ENCODE measurements around the gene LAG3. TPM values are rescaled to one million over a fixed set of nuclear protein-coding genes. Genes with fewer than 3 reads are reported as not detected.

LAG3 gene
- total RNA-seq, 1 experiment from 2014 or later, result 1.9 TPM

GRCh38 chr12:6724409-6724797 is 47.9 kb upstream of the LAG3 start:
- ChIA-PET CTCF (interaction anchor here (0.6 to 4.0 kb wide), 20 partner anchors 11 to 187 kb away, joined by 3 to 44 read pairs (median 4); partner anchors contain the start of genes MLF2, NOP2, PTMS and SPSB2), POLR2A (interaction anchor here (0.6 to 2.6 kb wide), 24 partner anchors 9 to 389 kb away, joined by 3 to 92 read pairs (median 5); partner anchors contain the start of genes C12orf57, CDCA3, GAPDH and MLF2)
- Mint-ChIP-seq H3K27ac (ENCODE audit: unreplicated experiment) (peak overlapping the region; percentile 80), H3K4me3 (ENCODE audit: unreplicated experiment) (peak overlapping the region; percentile 73), H3K36me3 (ENCODE audit: insufficient read depth, unreplicated experiment) (peaks cover 12% of the 10 kb centered on the region), H3K4me1 (ENCODE audit: low read depth, unreplicated experiment) (peaks cover 11% of the 10 kb centered on the region), H3K27me3 (ENCODE audit: insufficient read depth, unreplicated experiment) (no peaks in the 10 kb centered on the region), H3K9me3 (ENCODE audit: unreplicated experiment) (no peaks in the 10 kb centered on the region)
- Histone ChIP-seq H3K4me3 (ENCODE audit: low read depth, low read length) (peak overlapping the region; percentile 63), H3K9me3 (no peaks in the 10 kb centered on the region), H3K36me3 (ENCODE audit: control insufficient read depth, insufficient read depth, low read length) (no peaks in the 10 kb centered on the region), H3K27me3 (replicated peaks; ENCODE audit: control insufficient read depth, insufficient read depth, low read length) (no peaks in the 10 kb centered on the region), H3K4me1 (peaks cover 11% of the 10 kb centered on the region; the same call in 1 of the 2 replicates)
- intact Hi-C loops (cut with micrococcal nuclease; ENCODE audit: unreplicated experiment), result loop anchor here (1.0 to 5.0 kb wide), 4 partner anchors 29 to 61 kb away; partner anchors contain the start of genes ING4, MLF2 and ZNF384
- DNase-seq, result peak; percentile 61
- TF ChIP-seq CTCF (IDR thresholded peaks at IDR 0.05; ENCODE audit: insufficient read depth in 1 of 2, low read depth in 1 of 2, low read length in 1 of 2, severe bottlenecking in 1 of 2, unreplicated experiment in 1 of 2), result peak in 1 of 2 experiments; percentile 4
- BruUV-seq (replicated peaks), result TSS peak; percentile 78

GRCh38 chr12:6725350-6725749 is 47.0 kb upstream of the LAG3 start:
- Histone ChIP-seq H3K27me3 (replicated peaks; ENCODE audit: control insufficient read depth, insufficient read depth, low read length) (no peaks in the 10 kb centered on the region), H3K4me1 (peaks cover 11% of the 10 kb centered on the region; the same call in 1 of the 2 replicates), H3K36me3 (ENCODE audit: control insufficient read depth, insufficient read depth, low read length) (no peaks in the 10 kb centered on the region), H3K9me3 (no peaks in the 10 kb centered on the region), H3K4me3 (ENCODE audit: low read depth, low read length) (0 out of 2 replicates have a peak overlapping the region, but pooled peaks have one; percentile 9)
- Mint-ChIP-seq H3K9me3 (ENCODE audit: unreplicated experiment) (no peaks in the 10 kb centered on the region), H3K27me3 (ENCODE audit: insufficient read depth, unreplicated experiment) (no peaks in the 10 kb centered on the region), H3K4me3 (ENCODE audit: unreplicated experiment) (peak overlapping the region; percentile 73), H3K27ac (ENCODE audit: unreplicated experiment) (no peak overlapping the region), H3K36me3 (ENCODE audit: insufficient read depth, unreplicated experiment) (peaks cover 18% of the 10 kb centered on the region), H3K4me1 (ENCODE audit: low read depth, unreplicated experiment) (peaks cover 11% of the 10 kb centered on the region)
- CTCF ChIA-PET, result interaction anchor here (0.6 to 4.0 kb wide), 4 partner anchors 28 to 74 kb away, joined by 3 to 44 read pairs (median 16); partner anchors contain the start of genes MLF2 and PTMS
- intact Hi-C loops (cut with micrococcal nuclease; ENCODE audit: unreplicated experiment), result no loop called here
- no peak for TF ChIP-seq CTCF (IDR thresholded peaks at IDR 0.05; ENCODE audit: insufficient read depth in 1 of 2, low read depth in 1 of 2, low read length in 1 of 2, severe bottlenecking in 1 of 2, unreplicated experiment in 1 of 2)
- no peak for DNase-seq
- BruUV-seq (replicated peaks), result no TSS peak
- POLR2A ChIA-PET, result interaction anchor here (2.5 to 2.6 kb wide), 2 partner anchors 28 to 36 kb away, joined by 60 to 92 read pairs; partner anchors contain the start of genes MLF2 and ZNF384

- intact Hi-C loops (cut with micrococcal nuclease; ENCODE audit: unreplicated experiment), result no loop called here
- H3K9me3 ChIP-seq, result no peaks in the 10 kb centered on the region
- CTCF ChIA-PET, result no interaction called here
- TF ChIP-seq CTCF (IDR thresholded peaks at IDR 0.05; ENCODE audit: insufficient read depth in 1 of 2, low read depth in 1 of 2, low read length in 1 of 2, severe bottlenecking in 1 of 2, unreplicated experiment in 1 of 2), result no peak
- H3K4me3 Mint-ChIP-seq (ENCODE audit: unreplicated experiment), result no peak overlapping the region
- H3K27me3 ChIP-seq (replicated peaks; ENCODE audit: control insufficient read depth, insufficient read depth, low read length), result no peaks in the 10 kb centered on the region
- no TSS peak for BruUV-seq (replicated peaks)
- no peak overlapping the region for H3K4me3 ChIP-seq (ENCODE audit: low read depth, low read length)
- H3K27ac Mint-ChIP-seq (ENCODE audit: unreplicated experiment), result no peak overlapping the region
- POLR2A ChIA-PET, result no interaction called here
- peaks cover 5% of the 10 kb centered on the region; the same call in 1 of the 2 replicates for H3K4me1 ChIP-seq
- no peaks in the 10 kb centered on the region for H3K9me3 Mint-ChIP-seq (ENCODE audit: unreplicated experiment)
- H3K27me3 Mint-ChIP-seq (ENCODE audit: insufficient read depth, unreplicated experiment), result no peaks in the 10 kb centered on the region
- peaks cover 12% of the 10 kb centered on the region for H3K36me3 Mint-ChIP-seq (ENCODE audit: insufficient read depth, unreplicated experiment)
- no peak for DNase-seq
- no peaks in the 10 kb centered on the region for H3K36me3 ChIP-seq (ENCODE audit: control insufficient read depth, insufficient read depth, low read length)
- no peaks in the 10 kb centered on the region for H3K4me1 Mint-ChIP-seq (ENCODE audit: low read depth, unreplicated experiment)
These were observed 43.1 kb upstream of the LAG3 start for GRCh38 chr12:6729186-6729585.
